D341Med (cell line): Measurements from ENCODE around the gene MOAP1.
A peak's percentile ranks its signal among the peaks of the same experiment; 100 is the strongest.
"Not testable (repeated sequence)": the region's sequence is repeated elsewhere in the genome, so short reads cannot be mapped to it uniquely, and the experiment has no call there.

Experiments
- DNase-seq: peaks from one replicate; pipeline ENCODE4 v3.0.0; 2012; ENCODE audit warnings: low spot score

The MOAP1 gene, protein sequence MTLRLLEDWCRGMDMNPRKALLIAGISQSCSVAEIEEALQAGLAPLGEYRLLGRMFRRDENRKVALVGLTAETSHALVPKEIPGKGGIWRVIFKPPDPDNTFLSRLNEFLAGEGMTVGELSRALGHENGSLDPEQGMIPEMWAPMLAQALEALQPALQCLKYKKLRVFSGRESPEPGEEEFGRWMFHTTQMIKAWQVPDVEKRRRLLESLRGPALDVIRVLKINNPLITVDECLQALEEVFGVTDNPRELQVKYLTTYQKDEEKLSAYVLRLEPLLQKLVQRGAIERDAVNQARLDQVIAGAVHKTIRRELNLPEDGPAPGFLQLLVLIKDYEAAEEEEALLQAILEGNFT

DNA sequence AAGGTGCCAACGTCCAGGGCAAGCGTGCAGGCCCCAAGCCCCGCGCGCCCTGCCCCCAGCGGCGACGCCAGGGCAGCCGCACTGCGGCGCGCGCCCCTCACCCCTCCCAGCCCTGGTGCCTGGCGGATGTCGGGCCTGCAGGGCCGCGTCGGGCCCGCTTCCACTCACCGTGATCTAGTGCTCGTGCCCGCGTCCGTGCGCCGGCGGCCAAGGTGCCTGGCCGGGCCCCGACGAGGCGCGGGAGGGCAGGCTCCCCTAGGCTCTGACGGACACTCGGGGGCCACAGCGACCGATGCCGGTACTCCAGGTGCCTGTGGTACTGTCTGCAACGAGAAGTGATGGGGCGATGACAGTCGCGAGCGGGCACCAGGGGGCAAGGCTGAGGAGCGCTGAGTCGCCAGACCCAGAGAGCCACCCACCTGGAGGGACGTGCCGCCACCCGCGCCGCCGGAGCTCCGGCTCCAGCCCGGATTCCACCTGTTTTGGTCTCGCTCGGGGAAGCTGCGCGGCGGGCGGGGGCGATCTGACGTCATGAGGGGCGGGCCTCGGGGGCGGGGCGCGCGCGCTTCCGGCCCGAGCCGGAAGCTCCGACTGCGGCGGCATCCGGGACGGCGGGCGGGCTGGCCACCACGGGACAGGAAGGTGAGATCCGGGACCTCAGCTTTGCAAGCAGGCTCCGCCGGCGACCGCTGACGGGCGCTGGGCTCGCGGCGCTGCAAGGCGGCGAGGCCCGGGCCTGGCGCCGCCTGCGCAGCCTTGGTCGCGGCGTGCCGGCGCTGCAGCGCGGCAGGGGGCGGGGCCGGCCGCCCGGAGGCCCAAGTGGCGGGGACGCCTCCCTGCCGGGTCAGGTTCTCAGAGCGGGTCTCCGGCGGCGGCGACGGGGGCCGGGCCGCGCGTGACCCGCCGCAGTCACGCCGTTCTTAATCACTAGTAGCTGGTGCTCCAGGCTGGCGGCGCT lies at the start of gene MOAP1, which contains the start of gene LYSET:
Gene MOAP1, minus strand, starts transcription at position 507 of the 958 bp plus-strand sequence. CDS start 655 bp downstream, outside the sequence.
Gene LYSET, plus strand, starts transcription at position 927 of the 958 bp plus-strand sequence. CDS start 89 bp downstream, outside the sequence.
- peak; percentile 98 for DNase-seq

DNA sequence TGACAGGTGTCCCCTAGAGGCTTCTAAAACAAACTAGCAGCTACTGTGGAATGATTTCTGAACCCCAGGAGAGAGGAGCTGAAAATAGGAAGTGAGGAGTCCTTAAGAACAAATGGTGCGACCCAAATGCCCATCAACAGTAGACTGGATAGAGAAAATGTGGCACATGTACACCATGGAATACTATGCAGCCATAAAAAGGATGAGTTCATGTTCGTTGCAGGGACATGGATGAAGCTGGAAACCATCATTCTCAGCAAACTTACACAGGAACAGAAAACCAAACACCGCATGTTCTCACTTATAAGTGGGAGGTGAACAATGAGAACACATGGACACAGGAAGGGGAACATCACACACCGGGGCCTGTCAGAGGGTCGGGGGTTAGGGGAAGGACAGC lies 48.4 kb upstream of the MOAP1 start:
- DNase-seq = not testable (repeated sequence)

DNA sequence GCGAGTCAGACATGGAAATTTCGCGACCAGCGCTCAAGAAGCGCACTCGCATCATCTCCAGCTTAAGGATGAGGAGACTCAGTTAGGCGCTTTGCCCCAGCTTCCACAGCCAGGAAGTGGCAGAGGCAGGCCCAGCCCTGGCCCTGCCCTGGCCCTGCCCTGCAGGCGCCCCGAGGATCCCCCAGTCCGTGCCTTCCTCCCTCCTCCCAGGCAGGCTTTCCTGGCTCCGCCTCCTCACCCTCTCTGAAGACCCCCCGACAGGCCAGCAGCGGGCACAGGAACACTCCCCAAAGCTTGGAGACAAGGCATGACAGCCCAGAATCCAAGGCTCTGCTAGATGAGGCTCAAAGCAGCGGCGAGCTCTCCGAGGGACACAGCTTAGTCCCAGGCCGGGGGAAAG lies 47.5 kb upstream of the MOAP1 start:
- DNase-seq = no peak

DNA sequence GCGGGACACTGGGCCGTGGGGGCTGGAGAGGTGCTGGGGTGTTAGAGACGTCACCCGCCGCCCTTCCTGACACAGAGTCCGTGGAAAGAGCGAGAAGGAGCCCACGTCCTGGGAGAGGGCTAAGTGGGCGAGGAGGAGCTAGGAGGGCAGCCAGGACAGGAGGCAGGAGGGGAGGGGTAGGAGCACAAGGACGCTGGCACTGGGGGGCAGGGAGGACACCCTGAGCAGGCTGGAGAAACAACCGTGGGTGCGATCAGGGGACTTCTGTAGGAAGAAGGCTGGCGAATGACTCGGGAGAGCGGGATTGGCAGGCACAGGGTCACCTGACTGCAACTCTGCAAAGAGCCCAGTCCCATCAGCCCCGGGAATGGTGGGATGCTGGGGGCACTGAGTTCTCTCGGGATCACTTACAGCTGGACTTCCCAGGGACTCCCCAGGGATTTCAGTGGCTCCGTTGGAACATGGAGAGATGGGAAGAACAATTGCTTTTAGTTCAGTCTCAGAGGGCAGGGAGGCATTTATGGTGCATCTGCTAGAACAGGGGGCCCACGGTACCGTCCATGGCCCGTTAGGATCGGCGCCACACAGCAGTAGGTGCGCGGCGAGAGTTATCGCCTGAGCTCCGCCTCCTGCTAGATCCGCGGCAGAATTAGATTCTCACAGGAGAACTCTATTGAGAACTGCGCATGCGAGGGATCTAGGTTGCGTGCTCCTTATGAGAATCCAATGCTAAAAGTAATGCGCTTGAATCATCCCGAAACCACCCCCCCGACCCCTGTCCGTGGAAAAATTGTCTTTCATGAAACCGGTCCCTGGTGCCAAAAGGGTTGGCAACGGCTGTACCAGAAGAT lies 46.7 kb upstream of the MOAP1 start:
- peak; percentile 72 for DNase-seq

DNA sequence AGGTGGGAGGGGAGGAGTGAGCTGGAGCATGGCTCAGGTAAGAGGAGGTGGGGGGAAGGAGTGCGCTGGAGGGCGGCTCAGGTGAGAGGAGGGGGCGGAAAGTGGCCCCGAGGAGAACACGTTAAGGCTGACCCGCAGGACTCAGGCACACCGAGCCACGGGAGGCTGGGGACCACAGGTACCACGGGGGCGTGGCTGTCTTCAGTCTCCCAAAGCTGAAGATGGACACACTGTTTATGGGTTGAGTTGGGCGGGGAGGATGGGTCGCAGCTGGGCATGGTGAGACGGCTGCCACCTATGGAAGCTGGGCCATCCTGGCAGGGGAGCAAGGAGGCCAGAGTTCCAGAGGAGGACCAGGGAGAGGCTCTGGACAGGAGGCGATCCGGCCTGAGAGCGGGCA lies 45.8 kb upstream of the MOAP1 start:
- DNase-seq = no peak

DNA sequence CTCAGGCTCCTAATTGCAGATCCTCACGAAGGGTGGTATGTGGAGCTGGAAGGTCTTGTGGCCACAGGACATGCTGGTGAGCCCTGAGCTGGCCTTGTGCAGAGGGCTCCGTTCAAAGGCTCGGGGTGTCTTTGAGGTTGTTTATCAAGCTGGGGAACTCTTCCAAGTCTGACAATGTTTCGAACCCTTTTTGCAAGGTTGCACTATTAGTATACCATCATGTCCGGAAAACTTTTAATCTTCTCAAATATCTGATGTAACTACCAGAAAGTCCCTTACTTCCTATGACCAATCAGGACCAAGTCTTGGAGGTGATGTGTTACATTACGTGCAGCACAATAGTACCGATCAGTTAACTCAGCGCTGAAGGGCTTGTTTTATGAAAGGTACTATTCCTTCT lies 43.9 kb upstream of the MOAP1 start:
- no peak for DNase-seq

DNA sequence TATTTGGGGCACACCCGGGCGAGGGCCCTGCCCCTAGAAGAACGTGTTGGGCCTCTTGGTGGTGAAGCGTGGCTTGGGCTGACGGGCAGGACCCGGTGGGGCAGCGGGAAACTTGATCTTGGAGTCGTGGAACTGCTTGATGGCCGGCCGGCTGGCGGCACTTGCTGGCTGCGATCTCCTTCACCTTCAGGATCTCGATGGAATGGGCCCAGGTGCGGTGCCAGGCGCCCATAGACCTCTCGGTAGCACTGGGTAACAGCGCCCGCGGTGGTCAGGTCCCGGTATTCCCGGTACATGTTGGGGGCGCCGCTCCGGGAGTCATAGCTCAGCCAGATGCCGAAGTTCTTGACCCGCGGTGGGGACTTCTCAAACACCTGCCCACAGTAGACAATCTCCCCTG lies 38.9 kb upstream of the MOAP1 start:
- DNase-seq = no peak

DNA sequence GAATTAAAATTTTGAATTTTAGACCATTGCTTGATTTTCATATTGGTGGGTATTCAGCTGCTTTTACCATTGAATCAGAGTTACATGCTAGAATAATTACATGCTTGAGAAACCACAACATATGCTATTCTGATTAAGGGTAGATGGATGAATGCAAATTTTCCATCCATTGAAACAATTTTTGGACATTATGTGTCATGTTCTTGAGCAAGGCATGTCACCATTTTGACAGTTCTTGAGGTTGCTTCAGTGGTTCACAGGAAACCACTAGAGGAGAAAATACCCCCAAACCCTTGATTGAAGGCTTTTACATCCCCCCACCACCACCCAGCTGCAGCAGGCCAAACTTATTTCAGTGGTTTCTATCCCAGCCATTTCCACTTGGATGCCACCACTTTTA lies 35.8 kb upstream of the MOAP1 start:
- no peak for DNase-seq

DNA sequence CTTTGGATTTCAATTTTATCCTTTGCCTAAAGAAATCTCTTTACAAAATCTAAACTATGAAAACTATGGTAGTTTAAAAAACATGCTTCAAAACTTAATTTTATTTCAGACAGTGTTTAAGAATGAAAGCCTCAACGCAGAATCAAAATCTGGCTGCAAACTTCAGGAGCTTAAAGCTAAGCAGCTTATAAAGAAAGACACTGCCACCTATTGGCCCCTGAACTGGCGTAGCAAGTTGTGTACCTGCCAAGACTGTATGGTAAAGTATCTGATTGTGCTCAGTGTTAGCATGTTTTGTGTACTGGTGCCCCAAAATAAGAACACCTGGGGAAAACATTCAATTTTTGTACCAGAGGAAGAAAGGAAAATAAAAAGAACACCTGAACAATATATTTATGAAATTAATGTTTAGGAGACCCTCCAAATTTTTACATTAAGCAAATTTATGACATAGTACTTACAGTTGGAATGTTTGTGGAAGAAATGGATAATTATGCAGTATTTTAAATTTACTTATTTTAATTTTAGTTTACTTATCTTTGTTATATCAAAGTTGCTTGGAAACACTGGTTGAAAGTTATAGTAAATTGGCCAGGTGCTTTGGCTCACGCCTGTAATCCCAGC lies 34.5 kb upstream of the MOAP1 start:
- peak; percentile 73 for DNase-seq

DNA sequence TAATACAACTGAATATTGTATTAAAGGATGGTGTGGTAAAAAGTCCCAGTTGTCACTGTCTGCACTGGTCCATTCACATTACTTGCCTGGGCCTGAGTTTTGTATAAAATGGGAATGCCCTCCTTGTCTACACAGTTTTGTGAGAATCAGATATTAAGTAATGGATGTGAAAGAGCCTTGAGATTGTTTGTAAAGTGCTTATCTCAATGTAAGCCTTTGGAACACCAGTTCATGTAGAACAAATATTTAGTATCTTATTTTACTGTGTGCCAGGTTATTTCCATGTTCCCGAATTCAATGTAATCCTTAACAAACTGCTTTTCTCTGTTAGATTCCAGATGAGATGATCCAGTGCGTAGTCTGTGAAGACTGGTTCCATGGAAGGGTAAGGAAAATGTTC lies 29.9 kb upstream of the MOAP1 start:
- no peak for DNase-seq

DNA sequence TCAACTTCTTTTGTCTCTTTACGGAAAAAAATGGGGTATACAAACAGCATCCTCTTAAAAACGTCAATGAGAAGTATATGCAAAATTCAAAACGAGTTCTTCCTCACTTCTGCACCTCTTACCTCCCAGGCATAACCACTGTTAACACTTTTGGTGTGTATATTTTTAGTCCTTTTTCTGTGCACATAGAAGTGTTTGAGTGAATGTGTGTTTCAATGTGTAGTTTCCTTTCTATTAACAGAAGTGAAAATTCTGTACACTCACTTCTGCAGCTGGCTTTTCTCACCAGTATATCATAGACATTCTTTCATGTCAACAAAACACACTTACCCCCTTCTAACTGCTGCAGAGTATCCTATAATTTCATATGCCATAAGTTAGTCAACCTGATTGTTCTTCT lies 27.7 kb upstream of the MOAP1 start:
- no peak for DNase-seq

DNA sequence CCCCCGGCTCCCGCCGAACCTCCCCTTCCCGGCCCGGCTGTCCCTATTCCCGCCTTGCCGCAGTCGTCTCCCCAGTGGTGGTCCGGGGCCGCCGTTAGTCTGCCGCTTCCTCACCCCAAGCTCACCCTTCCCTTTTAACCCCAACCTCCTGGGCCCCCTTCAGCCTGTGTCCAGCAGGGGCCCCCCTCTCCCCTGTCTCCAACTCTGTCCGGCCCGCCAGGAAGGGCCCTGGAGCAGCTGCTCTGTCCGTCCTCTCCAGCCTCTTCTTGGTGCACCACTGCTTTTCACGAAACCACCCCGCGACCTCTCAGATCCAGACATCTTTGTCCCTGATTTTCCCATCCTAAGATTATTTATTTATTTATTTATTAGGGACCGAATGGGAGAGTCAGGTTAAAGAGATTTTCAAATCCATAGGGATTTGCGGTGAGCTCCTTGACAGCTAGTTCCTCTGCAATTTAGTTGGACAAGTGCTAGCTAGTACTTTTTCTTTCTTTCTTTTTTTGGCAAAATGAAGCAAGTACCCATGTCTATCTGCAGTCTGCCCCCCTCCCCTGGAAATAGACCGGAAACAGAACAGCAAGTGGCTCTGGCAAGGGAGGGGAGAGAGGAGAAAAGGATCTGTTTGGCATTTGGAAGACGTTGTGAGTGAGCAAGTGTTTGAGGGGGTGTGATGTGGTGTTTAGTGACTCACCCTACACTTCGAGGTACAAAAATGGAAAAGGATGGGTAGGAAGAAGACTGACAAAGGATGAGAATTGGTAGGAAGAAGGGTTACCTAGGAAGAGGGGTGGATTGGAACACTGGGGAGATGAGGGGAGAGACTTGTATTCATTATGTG lies 23.0 kb upstream of the MOAP1 start:
- DNase-seq = peak; percentile 29

DNA sequence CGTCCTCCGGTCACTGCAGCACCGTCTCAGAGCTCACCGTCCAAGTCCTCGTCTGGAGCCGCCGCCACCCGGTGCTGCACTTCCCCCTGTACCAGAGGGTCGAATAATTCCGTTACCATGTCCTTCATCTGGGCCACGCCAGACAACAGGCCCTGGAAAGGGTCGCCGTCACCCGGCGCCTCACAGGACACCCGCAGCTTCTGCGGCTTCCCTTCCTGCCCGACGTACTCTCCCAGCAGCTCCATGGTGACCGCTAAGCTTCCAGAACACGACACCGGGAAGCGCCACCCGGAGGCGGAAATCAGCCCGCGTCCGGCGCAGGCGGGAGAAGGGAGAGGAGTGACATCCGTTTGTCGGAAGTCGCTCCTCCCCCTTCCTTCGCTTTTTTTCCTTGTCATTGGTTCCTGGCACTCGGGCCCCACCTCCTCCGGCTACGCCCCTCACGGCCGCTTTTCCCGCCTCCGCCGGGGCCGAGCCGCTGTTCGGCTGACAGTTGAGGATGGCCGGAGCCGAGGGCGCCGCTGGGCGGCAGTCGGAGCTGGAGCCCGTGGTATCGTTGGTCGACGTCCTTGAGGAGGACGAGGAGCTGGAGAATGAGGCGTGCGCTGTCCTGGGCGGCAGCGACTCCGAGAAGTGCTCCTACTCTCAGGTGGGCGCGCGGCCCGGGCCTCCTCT lies 22.2 kb upstream of the MOAP1 start, which contains the start of the genes GON7 and UBR7:
Gene GON7, minus strand, starts transcription at position 273 of the 675 bp plus-strand sequence. Its CDS starts 28 bp downstream, at position 245.
Gene UBR7, plus strand, starts transcription at position 464 of the 675 bp plus-strand sequence. Its CDS starts 36 bp downstream, at position 500.
- peak; percentile 96 for DNase-seq

DNA sequence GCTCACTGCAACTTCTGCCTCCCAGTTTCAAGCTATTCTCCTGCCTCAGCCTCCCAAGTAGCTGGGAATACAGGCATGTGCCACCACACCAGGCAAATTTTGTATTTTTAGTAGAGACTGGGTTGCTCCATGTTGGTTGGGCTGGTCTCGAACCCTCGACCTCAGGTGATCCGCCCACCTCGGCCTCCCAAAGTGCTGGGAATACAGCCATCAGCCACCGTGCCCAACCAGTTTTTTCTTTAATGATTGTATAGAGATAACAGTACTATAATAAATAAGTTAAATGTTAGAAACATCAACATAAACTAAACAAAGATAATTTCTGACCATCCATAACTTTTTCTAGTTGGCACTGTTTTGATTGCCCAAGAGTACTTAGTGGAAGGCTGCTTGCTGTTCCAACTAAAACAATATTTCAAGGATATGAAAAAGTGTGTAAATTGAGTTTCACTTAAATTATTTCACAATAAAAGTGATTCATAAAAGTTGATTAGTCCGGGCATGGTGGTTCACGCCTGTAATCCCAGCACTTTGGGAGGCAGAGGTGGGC lies 16.5 kb upstream of the MOAP1 start:
- DNase-seq = no peak

DNA sequence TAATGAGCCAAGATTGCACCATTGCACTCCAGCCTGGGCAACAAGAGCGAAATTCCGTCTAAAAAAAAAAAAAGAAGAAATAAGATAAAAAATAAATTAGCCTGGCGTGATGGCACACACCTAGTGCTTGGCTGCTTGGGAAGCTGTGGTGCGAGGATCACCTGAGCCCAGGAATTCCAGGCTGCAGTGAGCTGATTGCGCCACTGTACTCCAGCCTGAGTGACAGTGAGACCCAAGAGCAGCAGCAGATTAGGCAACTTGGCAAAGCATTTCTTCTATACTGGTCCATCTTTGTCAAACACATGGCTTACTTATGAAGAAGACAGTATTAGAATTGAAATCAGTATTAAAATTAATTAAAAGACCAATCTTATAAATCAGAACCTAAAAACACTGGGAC lies 15.9 kb upstream of the MOAP1 start:
- no peak for DNase-seq

DNA sequence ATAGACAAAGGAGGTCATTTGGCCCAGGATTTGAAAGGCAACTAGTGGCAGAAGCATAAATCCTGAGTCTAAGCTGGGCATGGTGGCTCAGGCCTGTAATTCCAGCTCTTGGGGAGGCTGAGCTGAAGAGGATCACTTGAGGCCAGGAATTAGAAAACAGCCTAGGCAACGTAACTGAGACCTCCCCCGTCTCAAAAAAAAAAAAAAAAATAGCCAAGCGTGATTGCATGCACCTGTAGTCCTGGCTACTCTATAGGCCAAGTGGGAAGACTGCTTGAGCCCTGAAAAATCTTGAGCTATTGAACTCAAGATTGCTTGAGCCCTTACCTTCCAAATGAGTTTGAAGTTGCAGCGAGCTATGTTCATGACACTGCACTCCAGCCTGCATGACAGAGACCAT lies 14.3 kb upstream of the MOAP1 start:
- DNase-seq = no peak

DNA sequence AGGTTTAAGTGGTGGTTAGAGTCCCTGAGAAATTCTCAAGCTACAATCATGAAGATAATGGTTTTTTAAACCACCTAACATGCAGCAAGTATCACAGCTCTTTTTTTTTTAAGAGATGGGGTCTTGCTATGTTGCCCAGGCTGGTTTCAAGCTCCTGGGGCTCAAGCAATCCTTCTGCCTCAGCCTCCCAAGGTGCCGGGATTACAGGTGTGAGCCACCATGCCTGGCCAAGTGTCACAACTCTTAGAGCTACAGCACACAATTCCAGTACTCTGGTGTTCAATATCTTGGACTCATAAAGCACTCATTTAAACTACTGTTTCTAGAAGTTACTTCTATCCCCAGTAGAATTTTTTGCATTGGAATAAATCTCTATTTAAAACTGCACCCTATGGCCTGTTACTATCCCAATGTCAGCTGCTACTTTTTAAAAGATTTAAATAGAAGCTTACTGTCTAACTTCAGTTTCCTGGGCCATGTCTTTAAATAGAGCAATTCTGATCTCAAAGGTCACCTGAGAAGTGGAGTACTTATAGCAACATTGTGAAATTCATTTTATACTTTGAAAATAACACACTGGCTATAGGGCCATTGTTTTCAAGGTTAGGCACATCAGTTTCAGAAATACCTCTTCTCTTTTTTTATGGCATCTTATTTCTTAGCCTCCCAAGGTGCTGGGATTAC lies 10.8 kb upstream of the MOAP1 start:
- no peak for DNase-seq

DNA sequence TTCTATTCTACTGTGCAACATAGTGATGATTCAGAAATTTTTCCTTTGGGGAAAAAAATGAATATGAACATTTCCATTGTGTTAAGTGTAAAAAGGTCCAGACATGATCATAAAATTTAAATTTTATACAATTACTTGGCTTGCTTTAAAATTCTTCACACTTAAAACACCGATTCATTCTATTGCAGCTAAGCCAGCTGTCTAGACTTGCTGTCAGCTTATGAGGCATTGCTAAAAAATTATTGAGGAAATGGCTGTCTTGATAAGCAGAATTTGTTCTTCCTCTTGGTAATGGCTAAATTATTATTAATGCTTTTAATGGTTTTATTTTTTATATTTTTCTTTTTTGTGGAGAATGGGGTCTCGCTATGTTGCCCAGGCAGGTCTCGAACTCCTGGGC lies 2.3 kb upstream of the MOAP1 start:
- no peak for DNase-seq

DNA sequence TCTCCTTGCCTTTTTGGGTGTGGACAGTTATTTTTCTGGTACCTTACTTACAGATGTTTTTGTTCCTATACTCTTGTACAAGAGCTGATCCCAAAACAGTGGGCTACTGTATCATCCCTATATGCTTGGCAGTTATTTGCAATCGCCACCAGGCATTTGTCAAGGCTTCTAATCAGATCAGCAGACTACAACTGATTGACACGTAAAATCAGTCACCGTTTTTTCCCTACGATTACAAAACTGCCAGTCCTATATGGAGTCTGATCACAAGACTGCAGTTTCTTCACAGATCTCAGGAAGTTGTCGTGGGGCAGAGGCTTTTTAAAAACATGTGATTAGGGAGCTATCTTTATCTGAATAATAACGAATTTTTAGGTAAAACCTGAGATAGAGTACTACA lies 1.8 kb upstream of the MOAP1 start:
- DNase-seq = no peak
